CD14-positive monocyte (primary cell): ENCODE measurements around the gene DNAJB8. TPM values are rescaled to one million over a fixed set of nuclear protein-coding genes. Genes with fewer than 3 reads are reported as not detected.
A peak's percentile ranks its signal among the peaks of the same experiment; 100 is the strongest.

ENCODE experiments used
- DNase-seq, 3 donors: peaks; one replicate each; pipeline ENCODE4 v3.0.0-alpha.2; 2011 to 2022
- H2AFZ ChIP-seq: 2 replicates; pipeline ENCODE4 v1.6.0; 2012; ENCODE audit warnings: mild to moderate bottlenecking, low read depth, low read length, inconsistent platforms; ENCODE audit not compliant: insufficient read depth, poor library complexity, severe bottlenecking
- H3K27ac ChIP-seq, 2 donors: 1 replicate in 1 of 2; 2 replicates in 1 of 2; pipeline ENCODE4 v1.5.1; 2012 to 2013; ENCODE audit warnings: low read length in 2 of 2, control low read depth in 1 of 2, inconsistent platforms in 1 of 2, low read depth in 1 of 2, mild to moderate bottlenecking in 1 of 2
- H3K27me3 ChIP-seq, 2 donors: one replicate each; pipeline versions ENCODE4 v1.6.0 to v1.6.1; 2011 to 2013; ENCODE audit warnings: low read length in 2 of 2; ENCODE audit not compliant: control insufficient read depth in 2 of 2, insufficient read depth in 2 of 2
- H3K36me3 ChIP-seq, 2 donors: replicated peaks in 1 of 2; 1 replicate in 1 of 2; 2 replicates in 1 of 2; pipeline versions ENCODE4 v1.5.1 to v1.6.1; 2012 to 2013; ENCODE audit warnings: low read length in 2 of 2, control low read depth in 1 of 2, inconsistent platforms in 1 of 2, mild to moderate bottlenecking in 1 of 2; ENCODE audit not compliant: insufficient read depth in 2 of 2, control insufficient read depth in 1 of 2
- H3K4me1 ChIP-seq, 2 donors: 1 replicate in 1 of 2; 2 replicates in 1 of 2; pipeline versions ENCODE4 v1.5.1 to v1.6.1; 2012 to 2013; ENCODE audit warnings: low read length in 2 of 2, control low read depth in 1 of 2, inconsistent platforms in 1 of 2, mild to moderate bottlenecking in 1 of 2, moderate library complexity in 1 of 2; ENCODE audit not compliant: insufficient read depth in 2 of 2, control insufficient read depth in 1 of 2
- H3K4me2 ChIP-seq: replicated peaks from 2 replicates; pipeline ENCODE3; 2012; ENCODE audit warnings: low read length, moderate library complexity, mild to moderate bottlenecking; ENCODE audit not compliant: poor library complexity, severe bottlenecking; ENCODE audit errors: extremely low read depth
- H3K4me3 ChIP-seq, 3 experiments: fragments of 200-600 bp in 1 of 3; sonication (generic) in 1 of 3; replicated peaks in 1 of 3; 1 replicate in 2 of 3; 2 replicates in 1 of 3; pipeline ENCODE4 v1.5.1; 2011 to 2013; ENCODE audit warnings: low read length in 3 of 3, mild to moderate bottlenecking in 3 of 3, control low read depth in 2 of 3, low read depth in 2 of 3, inconsistent platforms in 1 of 3, moderate library complexity in 1 of 3
- H3K79me2 ChIP-seq: 2 replicates; pipeline ENCODE4 v1.6.0; 2012; ENCODE audit warnings: mild to moderate bottlenecking, control low read depth, inconsistent platforms, low read length, moderate library complexity; ENCODE audit not compliant: insufficient read depth
- H3K9ac ChIP-seq: 2 replicates; pipeline ENCODE4 v1.6.0; 2017; ENCODE audit warnings: low read length, mild to moderate bottlenecking; ENCODE audit not compliant: insufficient read depth, poor library complexity, severe bottlenecking
- H3K9me3 ChIP-seq, 2 donors: replicated peaks in 1 of 2; 1 replicate in 1 of 2; 2 replicates in 1 of 2; pipeline versions ENCODE4 v1.5.1 to v1.6.1; 2012 to 2013; ENCODE audit warnings: low read length in 2 of 2, control low read depth in 1 of 2; ENCODE audit not compliant: control insufficient read depth in 1 of 2, insufficient read depth in 1 of 2
- H4K20me1 ChIP-seq: 2 replicates; pipeline ENCODE4 v1.6.0; 2012; ENCODE audit warnings: mild to moderate bottlenecking, low read length, control low read depth, moderate library complexity; ENCODE audit not compliant: insufficient read depth
- H3K27ac Mint-ChIP-seq, 7 donors: one replicate each; pipeline ENCODE4 v1.8.0; 2020; ENCODE audit warnings: mild to moderate bottlenecking in 7 of 7, mixed read lengths in 7 of 7, moderate library complexity in 6 of 7, inconsistent platforms in 2 of 7
- H3K27me3 Mint-ChIP-seq, 3 donors: one replicate each; pipeline ENCODE4 v1.8.0; 2021 to 2022; ENCODE audit warnings: low read depth in 3 of 3, mild to moderate bottlenecking in 3 of 3, mixed read lengths in 3 of 3, moderate library complexity in 3 of 3, inconsistent platforms in 1 of 3
- H3K36me3 Mint-ChIP-seq, 2 donors: one replicate each; pipeline ENCODE4 v1.8.0; 2020; ENCODE audit warnings: mixed read lengths in 2 of 2, inconsistent platforms in 1 of 2, mild to moderate bottlenecking in 1 of 2
- H3K4me1 Mint-ChIP-seq: one replicate; pipeline ENCODE4 v1.8.0; 2020; ENCODE audit warnings: mild to moderate bottlenecking, mixed read lengths
- H3K4me3 Mint-ChIP-seq, 2 donors: one replicate each; pipeline ENCODE4 v1.8.0; 2020; ENCODE audit warnings: mild to moderate bottlenecking in 2 of 2, mixed read lengths in 2 of 2, moderate library complexity in 1 of 2
- H3K9me3 Mint-ChIP-seq, 7 donors: one replicate each; pipeline ENCODE4 v1.8.0; 2020 to 2022; ENCODE audit warnings: mixed read lengths in 7 of 7, mild to moderate bottlenecking in 6 of 7, moderate library complexity in 6 of 7, inconsistent platforms in 2 of 7
- WGBS: methylation state at CpG from one replicate; pipeline ENCODE4 v1.1.5; 2013; ENCODE audit warnings: missing lambda C conversion rate; ENCODE audit not compliant: insufficient coverage; 5-methylcytosine and 5-hydroxymethylcytosine counted together
- intact Hi-C, 2 donors: fragments of 100-400 bp; cut with micrococcal nuclease; formaldehyde crosslinking; loops; one replicate each; pipeline versions ENCODE4 v1.15.0 to v1.15.1; 2023
- polyA plus RNA-seq, 3 donors: library from polyadenylated mRNA; depleted of rRNA in 1 of 3; unstranded in 2 of 3; stranded (reverse) in 1 of 3; fragments of 300-500 nt in 2 of 3; fragments of >200 nt in 1 of 3; fragmentation: Illumina TruSeq in 2 of 3; gene quantifications; 1 replicate in 2 of 3; 2 replicates in 1 of 3; pipeline ENCODE4 v1.2.3, GENCODE V29; 2012 to 2021
- TF ChIP-seq, protein P1 (sequence below): fragments of 200-600 bp; IDR thresholded peaks from one replicate; pipeline ENCODE4 v1.8.0; 2022; ENCODE audit warnings: antibody characterized with exemption, mild to moderate bottlenecking

The DNAJB8 gene
- polyA plus RNA-seq, 3 donors: not detected

DNA sequence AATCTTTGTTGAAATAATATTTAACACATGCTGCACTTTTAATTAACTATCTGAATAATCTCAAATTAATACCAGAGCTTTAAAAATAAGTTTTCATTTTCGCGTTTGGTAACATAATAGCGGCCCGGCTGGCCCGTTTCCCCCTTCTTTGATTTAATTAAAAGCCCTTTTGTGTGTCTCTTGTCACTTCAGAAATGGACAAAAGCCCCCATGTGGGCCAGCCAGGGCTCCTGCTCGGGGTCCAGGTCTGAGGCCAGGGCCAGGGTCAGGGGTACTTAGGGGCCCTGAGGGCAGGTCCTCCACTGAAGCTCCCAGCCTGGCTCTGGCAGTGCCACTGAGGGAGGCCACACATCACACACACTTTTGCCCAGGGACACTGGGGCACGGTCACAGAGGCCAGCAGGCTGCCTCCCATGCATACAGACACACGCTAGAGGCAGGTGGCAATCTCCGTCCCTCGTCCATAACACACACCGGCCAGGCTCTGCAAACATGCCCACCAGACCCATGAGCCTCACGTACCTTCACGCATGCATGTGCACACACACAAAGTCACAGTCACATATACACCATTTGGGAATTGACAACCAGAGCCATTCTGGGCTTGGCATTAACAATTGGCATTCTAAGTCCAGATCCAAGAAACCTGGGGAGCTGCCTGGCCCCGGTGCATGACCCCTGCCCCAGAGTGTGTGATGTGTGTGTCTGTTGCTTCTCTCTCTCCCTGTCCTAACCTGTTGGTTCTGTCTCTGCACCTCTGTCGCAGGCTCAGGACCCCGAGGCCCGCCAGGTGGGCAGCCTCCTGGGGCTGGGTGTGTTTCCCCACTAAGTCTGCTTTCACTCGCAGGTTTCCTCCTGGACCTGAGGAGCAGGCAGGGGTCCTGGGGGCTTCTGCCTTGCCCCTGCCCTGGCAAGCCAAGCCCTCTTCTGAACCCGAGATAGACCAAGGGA, 38.5 kb downstream of the DNAJB8 start:
- Histone ChIP-seq H3K4me1 (peaks cover 7 to 17% of the 10 kb centered on the region in 2 donors), H3K27me3 (peaks cover 8 to 37% of the 10 kb centered on the region in 2 donors), H4K20me1 (no peaks in the 10 kb centered on the region), H2AFZ (no peak overlapping the region), H3K9me3 (peaks cover 0 to 1% of the 10 kb centered on the region in 2 donors), H3K27ac (no peak overlapping the region), H3K4me2 (no peak overlapping the region), H3K4me3 (no peak overlapping the region), H3K79me2 (no peaks in the 10 kb centered on the region), H3K36me3 (no peaks in the 10 kb centered on the region), H3K9ac (no peak overlapping the region)
- peaks cover 0 to 7% (median 3%) of the 10 kb centered on the region in 7 donors for H3K9me3 Mint-ChIP-seq
- intact Hi-C loops: loop anchor here (2.0 to 5.0 kb wide), 3 partner anchors 63 to 179 kb away; no protein-coding TSS in a partner anchor
- H3K36me3 Mint-ChIP-seq: no peaks in the 10 kb centered on the region
- TF ChIP-seq, protein P1, sequence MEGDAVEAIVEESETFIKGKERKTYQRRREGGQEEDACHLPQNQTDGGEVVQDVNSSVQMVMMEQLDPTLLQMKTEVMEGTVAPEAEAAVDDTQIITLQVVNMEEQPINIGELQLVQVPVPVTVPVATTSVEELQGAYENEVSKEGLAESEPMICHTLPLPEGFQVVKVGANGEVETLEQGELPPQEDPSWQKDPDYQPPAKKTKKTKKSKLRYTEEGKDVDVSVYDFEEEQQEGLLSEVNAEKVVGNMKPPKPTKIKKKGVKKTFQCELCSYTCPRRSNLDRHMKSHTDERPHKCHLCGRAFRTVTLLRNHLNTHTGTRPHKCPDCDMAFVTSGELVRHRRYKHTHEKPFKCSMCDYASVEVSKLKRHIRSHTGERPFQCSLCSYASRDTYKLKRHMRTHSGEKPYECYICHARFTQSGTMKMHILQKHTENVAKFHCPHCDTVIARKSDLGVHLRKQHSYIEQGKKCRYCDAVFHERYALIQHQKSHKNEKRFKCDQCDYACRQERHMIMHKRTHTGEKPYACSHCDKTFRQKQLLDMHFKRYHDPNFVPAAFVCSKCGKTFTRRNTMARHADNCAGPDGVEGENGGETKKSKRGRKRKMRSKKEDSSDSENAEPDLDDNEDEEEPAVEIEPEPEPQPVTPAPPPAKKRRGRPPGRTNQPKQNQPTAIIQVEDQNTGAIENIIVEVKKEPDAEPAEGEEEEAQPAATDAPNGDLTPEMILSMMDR: no peak
- no peak for DNase-seq
- H3K27ac Mint-ChIP-seq: no peak overlapping the region
- H3K4me1 Mint-ChIP-seq: peaks cover 4% of the 10 kb centered on the region
- H3K4me3 Mint-ChIP-seq: peak overlapping the region in 1 of 2 donors; percentile 62
- WGBS: 93% methylated on average over 17 of the region's 19 CpGs
- peaks cover 28 to 46% (median 45%) of the 10 kb centered on the region in 3 donors for H3K27me3 Mint-ChIP-seq

DNA sequence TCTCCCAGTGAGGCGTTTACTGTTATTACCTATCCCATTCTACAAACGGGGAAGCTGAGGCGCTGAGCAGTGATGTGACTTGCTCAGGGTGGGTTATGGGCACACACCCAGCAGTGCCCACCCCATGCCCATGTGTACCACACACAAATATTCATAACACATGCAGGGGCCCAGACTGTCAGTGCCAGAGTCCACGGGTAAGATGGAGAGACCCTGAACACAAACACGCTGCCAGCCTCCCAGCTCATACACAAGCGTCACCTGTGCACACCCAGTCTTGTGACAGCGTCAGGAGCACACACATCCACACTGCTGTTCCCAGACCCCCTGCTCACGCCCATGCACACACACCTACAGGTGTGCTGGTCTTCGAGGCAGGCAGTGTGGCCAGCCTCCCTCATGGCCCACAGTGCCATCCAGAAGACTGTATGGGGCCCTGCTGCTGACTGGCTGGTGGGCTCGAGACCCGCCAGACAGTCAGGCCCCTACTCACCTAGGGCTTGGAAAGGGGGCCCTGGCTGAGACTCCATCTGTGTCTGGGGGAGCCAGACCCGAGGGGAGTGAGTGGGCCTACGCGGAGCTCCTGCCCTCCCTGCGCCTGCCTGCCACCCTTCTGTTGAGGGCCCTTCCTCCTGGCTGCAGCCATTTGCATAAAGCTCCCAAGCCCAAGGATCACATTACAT, 39.4 kb downstream of the DNAJB8 start:
- Histone ChIP-seq H3K4me2 (no peak overlapping the region), H3K9ac (no peak overlapping the region), H3K36me3 (no peaks in the 10 kb centered on the region), H3K4me3 (no peak overlapping the region), H3K4me1 (peaks cover 7 to 11% of the 10 kb centered on the region in 2 donors), H3K27me3 (peaks cover 5 to 31% of the 10 kb centered on the region in 2 donors), H3K79me2 (no peaks in the 10 kb centered on the region), H2AFZ (no peak overlapping the region), H4K20me1 (no peaks in the 10 kb centered on the region), H3K9me3 (no peaks in the 10 kb centered on the region), H3K27ac (no peak overlapping the region)
- intact Hi-C loops: loop anchor here (2.0 to 5.0 kb wide), 3 partner anchors 63 to 179 kb away; no protein-coding TSS in a partner anchor
- TF ChIP-seq, protein P1: no peak
- Mint-ChIP-seq H3K9me3 (peaks cover 0 to 4% (median 2%) of the 10 kb centered on the region in 7 donors), H3K4me3 (peak overlapping the region in 1 of 2 donors; percentile 55), H3K27ac (no peak overlapping the region), H3K36me3 (no peaks in the 10 kb centered on the region), H3K27me3 (peaks cover 25 to 42% (median 40%) of the 10 kb centered on the region in 3 donors), H3K4me1 (peaks cover 2% of the 10 kb centered on the region)
- WGBS: 97% methylated on average over 11 of the region's 15 CpGs
- DNase-seq: no peak
